Erythroblast (primary cell): Measurements from ENCODE around the gene CD44.

ENCODE experiments used
- DNase-seq, 2 experiments: peaks; one replicate each; lab custom pipeline; 2025; lab: John Stamatoyannopoulos, UW
- GATA1 ChIP-seq: IDR thresholded peaks from 2 replicates; pipeline ENCODE4 v1.6.1; 2011; ENCODE audit warnings: low read depth, mild to moderate bottlenecking, control low read depth, low read length, moderate library complexity
- POLR2A ChIP-seq: IDR thresholded peaks from 2 replicates; pipeline ENCODE4 v1.6.1; 2011; ENCODE audit warnings: mild to moderate bottlenecking, low read length

CD44 gene

DNA sequence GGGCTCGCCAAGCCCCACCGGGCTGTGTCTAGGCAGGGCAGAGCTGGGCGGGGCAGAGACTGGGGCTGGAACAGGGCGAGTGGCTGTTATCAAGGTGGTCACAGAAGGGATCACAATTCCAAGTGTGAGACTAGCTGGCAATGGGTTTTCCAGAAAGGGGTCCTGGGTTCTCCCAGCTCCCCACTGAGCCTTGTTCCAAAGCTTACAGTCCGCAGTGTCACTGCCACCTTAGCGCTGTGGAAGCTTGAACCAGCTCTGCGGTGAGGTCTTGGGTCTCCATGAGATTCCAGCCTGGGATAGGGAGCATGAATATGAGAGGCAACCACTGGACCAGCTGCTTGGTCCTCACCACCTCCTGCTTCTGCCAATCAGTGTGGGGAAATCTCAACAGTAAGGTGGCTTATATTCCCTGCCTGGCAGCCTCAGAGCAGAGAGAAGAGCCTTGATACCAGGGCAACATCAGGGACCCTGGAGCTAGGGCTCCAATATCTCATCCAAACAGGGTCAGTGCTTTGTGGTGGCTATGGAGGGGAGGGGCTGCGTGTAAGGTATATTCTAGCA is 831 bp downstream of the CD44 start:
- no peak for TF ChIP-seq GATA1
- no peak for TF ChIP-seq POLR2A
- peak; percentile 27 to 63 for DNase-seq

DNA sequence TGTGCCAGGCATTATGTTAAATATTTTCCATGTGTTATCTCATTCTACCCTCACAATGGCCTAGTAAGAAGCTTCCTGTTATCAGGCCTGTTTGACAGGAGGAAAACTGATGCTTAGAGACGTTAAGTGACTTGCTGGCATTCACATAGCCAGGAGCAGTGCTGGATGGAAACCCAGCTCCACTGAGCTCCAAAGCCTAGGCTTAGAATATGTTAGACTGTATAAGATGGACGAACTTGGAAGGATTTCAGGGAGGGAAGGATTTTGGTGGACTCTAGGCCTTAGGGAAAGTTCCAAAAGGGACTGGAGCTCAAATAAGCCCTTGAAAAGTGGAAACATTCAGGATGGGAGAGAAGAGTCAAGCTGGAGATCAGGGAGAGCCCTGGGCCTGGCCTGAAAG is 2.1 kb downstream of the CD44 start:
- TF ChIP-seq GATA1 (no peak), POLR2A (no peak)
- peak; percentile 15 to 29 for DNase-seq

DNA sequence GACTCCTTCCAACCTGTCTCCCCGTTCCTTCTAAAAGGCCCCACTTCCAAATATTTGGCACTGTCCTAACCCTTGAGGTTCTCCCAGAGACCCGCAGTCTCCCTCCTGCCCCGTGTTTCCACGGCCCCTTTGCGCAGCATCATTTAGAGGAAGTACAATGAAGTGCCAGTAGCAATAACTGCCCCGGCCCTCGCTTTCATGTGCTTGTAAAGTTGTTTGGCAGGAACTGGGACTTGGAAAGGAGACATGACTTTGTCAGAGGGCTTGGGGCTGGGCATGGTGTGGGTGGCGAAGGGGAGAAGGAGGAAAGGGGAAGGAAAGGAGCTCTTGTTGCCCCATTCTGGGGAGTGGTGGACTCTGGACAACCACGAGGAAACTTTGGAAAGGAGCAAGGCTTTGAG is 2.6 kb downstream of the CD44 start:
- DNase-seq: peak in 1 of 2 experiments; percentile 19
- TF ChIP-seq POLR2A: no peak
- TF ChIP-seq GATA1: no peak

DNA sequence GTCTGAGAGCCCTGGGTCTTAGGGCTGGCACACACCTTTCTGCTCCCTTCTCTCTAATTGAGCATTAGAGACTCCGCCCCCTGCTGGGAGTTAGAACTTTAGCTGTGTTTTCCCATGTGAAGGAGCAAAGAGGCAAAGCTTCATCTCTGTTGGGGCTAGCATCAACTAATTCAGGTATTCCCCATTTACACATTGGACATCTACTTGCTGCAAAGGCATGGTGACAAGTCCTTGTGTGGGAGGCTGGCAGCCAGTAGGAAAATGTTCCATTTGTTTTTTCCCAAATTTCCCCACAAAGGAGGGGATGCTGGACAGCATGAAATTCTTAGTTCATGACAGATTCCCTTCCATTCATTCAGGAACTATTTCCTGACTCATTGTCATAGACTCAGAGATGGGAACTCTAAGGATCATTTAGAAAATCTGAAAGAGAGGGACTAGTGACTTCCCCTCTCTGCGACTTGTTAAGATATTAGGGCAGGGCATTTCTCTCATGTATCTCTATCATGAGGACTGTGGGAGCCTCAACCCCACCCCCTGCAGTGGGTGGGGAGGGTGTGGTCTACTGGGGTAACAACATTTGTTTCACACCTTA is 3.6 kb downstream of the CD44 start:
- TF ChIP-seq GATA1: no peak
- no peak for TF ChIP-seq POLR2A
- DNase-seq: peak; percentile 18 to 32

DNA sequence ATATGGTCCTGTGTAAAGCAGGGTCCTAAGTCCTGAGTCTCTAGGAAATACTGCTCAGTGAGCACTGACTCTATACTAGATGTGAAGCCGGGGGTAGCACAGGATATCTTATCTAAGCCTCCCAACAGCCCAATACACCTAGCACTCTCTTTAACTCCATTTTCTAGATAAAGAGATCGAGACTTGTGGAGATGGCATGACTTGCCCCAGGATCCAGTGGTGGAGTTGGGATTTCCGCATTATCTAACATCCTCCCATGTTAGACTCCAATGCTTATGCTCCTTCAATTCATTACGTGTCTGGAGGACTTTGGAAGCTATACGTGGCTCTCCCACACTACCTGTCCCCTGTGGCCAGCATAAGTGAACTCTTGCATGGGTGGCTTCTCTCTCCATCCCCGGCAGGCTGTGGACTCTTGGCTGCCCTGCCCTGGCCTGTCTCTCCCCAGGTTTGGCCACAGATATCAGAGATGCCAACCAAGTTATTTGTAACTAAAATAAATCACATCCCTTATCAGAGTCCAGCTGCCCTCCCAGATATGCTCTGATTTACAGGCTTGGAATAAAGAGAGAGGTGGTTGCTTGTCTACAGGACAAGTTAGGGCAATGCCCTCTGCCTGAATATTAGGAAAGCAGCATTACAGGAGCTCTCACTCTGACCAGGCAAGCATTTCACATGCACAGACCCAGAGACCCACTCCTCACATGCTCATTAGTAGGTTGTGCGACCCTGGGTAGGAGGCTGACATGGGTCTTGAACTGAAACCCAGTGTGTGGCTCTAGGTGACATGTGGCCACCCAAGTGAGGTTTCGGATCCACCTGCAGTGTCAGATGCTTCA is 4.5 kb downstream of the CD44 start:
- DNase-seq: peak in 1 of 2 experiments; percentile 18
- no peak for TF ChIP-seq GATA1
- no peak for TF ChIP-seq POLR2A

DNA sequence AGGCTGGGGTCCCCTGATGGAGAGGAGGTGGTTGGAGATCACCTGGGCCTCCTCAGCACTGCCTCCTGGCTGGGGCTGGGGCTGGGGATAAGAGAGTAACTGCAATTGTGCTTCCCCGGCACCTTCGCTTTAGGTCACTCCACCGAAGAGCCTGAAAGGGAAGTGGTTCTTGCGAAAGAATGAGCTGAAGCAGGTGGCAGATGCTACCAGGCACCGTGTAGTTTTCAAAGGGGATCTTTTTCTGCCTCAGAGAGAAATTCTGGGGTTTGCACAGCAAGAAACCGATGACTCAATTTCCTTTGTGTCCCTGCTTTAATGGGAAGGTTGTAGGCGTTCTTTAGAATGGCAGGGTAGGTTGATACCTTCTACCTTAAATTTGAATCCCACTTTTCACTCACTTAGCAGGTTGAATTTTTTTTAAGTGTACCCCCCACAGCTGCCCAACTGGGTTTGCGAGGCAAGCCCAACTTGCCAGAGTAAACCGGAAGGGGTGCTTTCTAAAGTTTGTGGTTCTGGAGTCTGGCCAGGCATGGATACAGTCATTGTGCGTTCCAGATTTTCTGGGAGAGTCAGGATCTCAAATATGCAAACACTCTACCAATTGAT is 5.3 kb downstream of the CD44 start:
- TF ChIP-seq GATA1: no peak
- no peak for TF ChIP-seq POLR2A

DNA sequence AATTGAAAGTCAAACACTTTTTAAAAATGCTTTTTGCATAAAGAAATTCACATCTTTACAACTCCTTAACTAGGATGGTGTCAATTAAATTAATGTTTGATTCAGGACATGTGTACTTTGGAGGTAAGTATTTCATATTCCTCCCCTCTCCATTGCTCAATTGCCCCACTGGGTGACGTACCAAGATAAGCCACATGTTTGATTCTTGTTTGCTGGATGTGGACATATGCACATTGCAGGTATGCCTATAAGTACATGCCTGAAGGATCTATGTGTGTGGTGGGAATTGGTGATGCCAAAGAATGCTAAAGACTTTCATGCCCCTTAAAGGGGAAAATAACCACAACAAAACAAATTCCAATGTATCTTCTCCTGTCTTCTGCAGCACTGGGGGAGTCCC is 5.8 kb downstream of the CD44 start:
- no peak for TF ChIP-seq POLR2A
- TF ChIP-seq GATA1: no peak
- peak; percentile 9 to 33 for DNase-seq

More for the DNA sequence above, 5.3 kb downstream of the CD44 start:
- DNase-seq: no peak

DNA sequence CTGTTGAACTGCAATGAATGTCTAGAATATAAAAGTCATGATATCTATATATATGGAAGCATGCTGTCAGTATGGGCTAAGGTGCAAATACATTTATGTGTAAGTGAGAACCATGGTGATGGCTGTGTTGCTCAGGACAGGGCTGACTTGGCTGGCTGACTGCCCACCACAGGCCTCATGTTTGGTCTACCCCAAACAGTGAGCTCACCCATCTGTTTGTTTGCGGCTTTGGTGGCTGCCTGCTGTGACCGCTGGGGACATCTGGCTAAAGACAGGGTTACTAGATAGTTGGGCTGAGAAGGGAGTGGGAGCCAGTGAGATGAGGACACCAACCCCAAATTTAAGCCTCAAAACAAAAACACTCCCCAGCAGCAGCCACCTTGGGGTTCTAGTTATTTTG is 6.3 kb downstream of the CD44 start:
- peak; percentile 14 to 36 for DNase-seq
- TF ChIP-seq POLR2A (no peak), GATA1 (no peak)

DNA sequence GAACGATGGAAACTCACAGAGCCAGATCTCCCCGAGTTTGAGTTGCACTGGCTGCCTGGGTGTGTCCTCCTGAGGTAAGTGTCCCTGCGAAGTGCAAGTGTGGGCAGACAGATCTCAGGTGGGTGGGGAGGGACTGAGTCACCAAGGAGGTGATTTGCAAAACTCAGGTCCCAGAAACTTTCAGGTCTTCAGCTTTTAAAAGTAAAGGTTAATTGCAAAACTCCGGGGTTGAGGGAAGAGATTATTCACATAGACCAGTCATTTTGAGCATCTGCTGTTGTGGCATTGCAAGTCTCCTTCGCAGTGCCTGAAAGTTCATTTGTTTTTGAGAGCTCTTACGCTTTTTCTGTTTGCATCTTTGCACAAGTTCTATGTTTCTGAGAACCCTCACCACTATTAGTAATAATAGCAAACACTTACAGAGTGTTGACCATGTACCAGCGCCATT is 7.1 kb downstream of the CD44 start:
- DNase-seq: peak; percentile 17 to 44
- TF ChIP-seq POLR2A (no peak), GATA1 (no peak)

DNA sequence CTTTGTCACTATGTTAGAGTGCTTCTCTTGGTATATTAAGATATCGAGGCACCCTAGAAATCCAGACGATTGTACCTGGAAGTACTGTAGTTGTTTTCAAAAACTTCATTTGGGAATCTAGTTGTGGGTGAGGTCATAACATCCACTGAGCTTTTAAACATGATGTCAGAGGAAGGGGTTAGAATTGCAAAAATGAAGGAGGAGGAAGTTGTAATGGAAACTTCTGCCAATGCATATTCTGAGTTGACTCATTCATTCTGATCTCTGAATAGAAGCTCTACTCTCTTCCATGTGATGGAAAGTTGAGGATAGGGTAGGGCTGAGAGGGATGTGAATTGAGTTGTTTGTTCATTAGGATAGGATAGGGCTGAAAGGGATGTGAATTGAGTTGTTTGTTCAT is 7.7 kb downstream of the CD44 start:
- peak in 1 of 2 experiments; percentile 16 for DNase-seq
- TF ChIP-seq POLR2A (no peak), GATA1 (no peak)

DNA sequence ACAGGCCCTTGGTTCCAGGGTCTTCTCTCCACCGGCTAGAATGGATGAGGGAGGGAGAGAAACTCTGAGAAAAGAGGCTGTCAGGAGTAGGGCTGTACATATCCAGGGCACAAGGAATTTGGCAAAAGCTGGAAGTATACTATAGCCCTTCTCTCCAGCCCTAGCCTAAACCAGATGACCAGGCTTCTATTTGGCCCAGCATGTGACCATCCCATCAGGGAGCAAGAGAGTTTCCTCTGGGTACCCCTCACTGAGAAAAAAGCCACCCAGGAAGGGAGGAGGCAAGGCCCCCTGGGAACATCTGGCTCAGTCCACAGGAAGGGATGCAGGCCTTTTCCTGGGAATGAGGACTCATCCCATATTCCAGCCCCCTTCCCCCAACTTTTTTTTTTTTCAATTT is 8.3 kb downstream of the CD44 start:
- no peak for TF ChIP-seq POLR2A
- TF ChIP-seq GATA1: no peak
- no peak for DNase-seq

DNA sequence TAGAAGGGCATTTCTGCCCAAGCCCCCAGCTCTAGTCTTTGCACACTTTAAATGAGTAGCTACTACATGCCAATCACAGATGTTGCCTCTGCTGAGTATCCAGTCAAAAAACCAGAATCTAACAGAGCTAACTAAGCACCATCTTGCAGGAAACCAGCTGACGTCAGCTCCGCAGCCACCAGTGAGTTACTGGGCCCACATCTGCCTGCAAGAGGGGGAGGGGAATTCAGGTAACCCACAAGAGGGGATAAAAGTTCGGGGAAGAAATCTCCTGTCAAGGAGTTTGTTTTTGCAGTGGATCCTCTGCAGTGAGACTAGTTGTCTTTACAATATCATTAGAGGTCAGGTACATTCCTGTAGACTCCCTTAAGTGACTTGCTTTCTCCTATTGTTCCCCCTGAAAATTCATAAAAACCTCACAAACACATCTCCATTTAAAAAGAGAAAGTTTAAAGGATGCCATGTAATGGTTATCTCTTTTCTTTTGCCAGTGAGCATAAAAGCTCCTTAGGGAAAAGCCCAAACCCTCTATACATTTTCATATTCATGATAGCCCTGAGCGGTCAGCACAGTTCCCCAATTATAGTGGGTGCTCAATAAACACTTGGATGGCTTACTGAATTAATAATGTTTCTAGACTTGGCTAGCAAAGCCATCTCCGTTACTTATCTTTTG is 9.3 kb downstream of the CD44 start:
- TF ChIP-seq POLR2A (no peak), GATA1 (no peak)
- no peak for DNase-seq

DNA sequence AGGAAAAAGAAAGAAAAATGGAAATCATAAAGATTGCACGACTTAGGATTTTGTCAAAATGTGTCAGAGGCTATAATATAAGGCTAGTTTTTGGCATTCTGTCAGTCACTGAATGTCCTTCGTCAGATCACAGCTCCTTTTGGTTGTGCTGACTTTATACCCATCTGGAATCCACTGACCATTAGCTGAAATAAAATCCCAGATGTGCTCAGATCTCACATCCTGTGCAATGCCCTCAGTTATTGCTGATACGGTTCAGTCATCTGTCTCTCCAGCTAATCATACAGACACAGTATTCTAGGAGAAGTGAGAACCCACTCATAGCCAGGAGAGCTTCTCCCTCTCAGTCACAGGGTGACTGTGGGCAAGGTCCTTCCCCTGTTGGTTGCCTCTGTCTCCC is 11.5 kb downstream of the CD44 start:
- no peak for DNase-seq

DNA sequence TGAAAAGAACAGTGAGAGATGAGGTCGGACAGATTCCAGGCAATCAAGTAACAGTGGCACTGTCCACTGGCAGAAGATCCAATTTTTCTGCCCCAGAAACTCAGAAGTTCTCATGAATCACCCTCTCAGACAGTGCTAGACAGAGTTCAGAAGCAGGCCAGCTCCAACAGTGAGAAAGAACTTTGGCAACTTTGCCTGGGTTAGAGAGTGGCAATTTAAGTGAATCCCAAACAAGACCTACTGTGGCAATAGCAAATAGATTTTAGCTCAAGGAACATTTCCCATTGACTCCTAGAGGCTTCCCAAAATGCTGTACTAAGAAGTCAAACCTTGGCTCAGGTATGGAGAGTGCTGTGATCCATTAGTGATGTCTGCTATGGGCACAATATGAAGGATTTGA is 12.3 kb downstream of the CD44 start:
- DNase-seq: no peak
- no peak for TF ChIP-seq POLR2A

More for the DNA sequence above, 11.5 kb downstream of the CD44 start:
- no peak for TF ChIP-seq GATA1
- TF ChIP-seq POLR2A: no peak
